ENCODE results near the gene ABL1. TPM values are rescaled to one million over a fixed set of nuclear protein-coding genes. Genes with fewer than 3 reads are reported as not detected.

Gene ABL1
- total RNA-seq, 1 donor from 2014 or later = 121 TPM

DNA sequence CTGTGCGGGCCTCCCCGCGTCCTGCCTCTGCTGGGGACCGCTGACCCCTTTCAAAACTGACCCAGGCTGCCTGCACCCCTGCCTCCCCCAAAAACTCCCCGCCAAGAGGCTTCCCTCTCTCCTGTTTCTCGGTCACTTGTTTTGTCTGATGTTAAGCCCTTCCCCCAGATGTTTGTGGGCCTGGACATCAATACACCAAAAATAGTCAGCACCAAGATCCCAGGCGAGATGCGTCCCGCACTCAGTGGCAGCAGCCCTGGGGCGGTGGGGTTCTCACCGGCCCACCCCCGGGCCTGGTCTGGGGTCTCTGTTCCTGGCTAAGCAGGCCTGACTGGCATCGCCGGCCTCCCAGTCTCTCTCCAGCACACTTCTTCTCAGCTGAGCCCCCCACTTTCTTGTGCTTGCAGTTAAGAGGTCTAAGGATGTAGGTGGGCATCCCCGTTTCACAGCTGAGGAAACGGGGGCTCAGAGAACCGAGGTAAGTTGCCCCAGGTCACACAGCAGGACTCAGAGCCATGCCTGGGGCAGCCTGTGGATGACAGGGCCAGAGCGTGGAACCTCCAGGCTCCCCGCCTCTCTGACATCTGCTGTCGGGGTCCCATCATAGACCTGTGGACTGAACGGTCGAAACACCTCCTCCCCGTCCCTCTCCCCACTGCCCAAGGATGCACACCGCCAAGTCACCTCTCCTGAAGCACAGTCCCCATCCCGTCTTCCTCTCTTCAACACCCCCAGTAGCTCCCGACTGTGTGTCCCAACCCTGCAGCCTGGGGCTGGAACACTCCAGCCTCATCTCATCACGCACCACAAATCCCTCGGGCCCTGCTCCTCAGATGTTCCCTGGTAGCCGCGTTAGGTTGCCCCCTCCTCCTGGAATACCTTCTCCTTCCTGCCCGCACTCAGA is 87.2 kb downstream of the ABL1 start:
- Mint-ChIP-seq H3K4me1 (ENCODE audit: unreplicated experiment) (peaks cover 4% of the 10 kb centered on the region), H3K36me3 (ENCODE audit: low read depth, unreplicated experiment) (no peaks in the 10 kb centered on the region), H3K27me3 (ENCODE audit: unreplicated experiment) (peaks cover 7% of the 10 kb centered on the region), H3K4me3 (ENCODE audit: unreplicated experiment) (no peak overlapping the region), H3K9me3 (ENCODE audit: unreplicated experiment) (no peaks in the 10 kb centered on the region), H3K27ac (ENCODE audit: unreplicated experiment) (no peak overlapping the region)
- no peak for TF ChIP-seq CTCF (IDR thresholded peaks at IDR 0.05; ENCODE audit: unreplicated experiment)
- no peak for DNase-seq (ENCODE audit: low spot score)

DNA sequence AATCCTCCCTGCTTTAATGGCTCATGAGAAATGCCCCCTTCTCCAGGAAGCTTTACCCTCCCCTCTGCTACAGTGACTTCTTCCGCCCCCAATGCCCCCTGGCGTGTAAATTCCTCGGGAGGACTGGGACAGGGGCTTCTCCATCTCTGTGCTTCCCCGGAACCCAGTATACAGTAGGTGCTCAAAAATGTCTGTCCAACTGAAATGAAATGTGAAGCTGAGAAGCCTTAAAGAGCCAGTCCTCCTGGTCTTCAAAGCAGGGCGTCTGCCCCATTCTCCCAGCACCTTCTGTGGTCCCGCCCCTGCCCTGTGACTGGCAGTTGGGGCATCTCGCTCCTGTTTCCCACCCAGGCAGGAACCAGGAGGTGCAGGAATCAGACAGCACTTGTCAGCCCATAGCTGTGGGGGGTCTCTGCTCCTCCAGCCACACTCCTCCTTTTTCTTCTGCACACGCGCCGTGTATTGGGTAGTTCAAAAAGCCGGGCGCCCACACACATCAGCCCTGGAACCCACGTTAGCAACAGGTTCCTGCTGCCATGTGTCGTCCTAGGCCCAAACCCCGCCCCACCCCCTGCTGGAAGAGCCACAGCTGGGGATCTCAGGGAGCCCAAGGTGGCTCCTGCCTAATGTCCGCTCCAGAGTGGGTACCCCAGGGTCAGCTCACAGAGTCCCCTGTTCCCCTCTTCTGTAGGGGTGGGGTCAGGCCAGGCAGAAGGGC is 88.0 kb downstream of the ABL1 start:
- DNase-seq (ENCODE audit: low spot score) = no peak
- Mint-ChIP-seq H3K4me1 (ENCODE audit: unreplicated experiment) (peaks cover 4% of the 10 kb centered on the region), H3K27ac (ENCODE audit: unreplicated experiment) (no peak overlapping the region), H3K4me3 (ENCODE audit: unreplicated experiment) (no peak overlapping the region), H3K9me3 (ENCODE audit: unreplicated experiment) (no peaks in the 10 kb centered on the region), H3K36me3 (ENCODE audit: low read depth, unreplicated experiment) (no peaks in the 10 kb centered on the region), H3K27me3 (ENCODE audit: unreplicated experiment) (peaks cover 7% of the 10 kb centered on the region)
- TF ChIP-seq CTCF (IDR thresholded peaks at IDR 0.05; ENCODE audit: unreplicated experiment) = no peak

- no peak for DNase-seq (ENCODE audit: low spot score)
- TF ChIP-seq CTCF (IDR thresholded peaks at IDR 0.05; ENCODE audit: unreplicated experiment) = no peak
- H3K36me3 Mint-ChIP-seq (ENCODE audit: low read depth, unreplicated experiment) = no peaks in the 10 kb centered on the region
- H3K9me3 Mint-ChIP-seq (ENCODE audit: unreplicated experiment) = no peaks in the 10 kb centered on the region
- peaks cover 7% of the 10 kb centered on the region for H3K27me3 Mint-ChIP-seq (ENCODE audit: unreplicated experiment)
- peaks cover 4% of the 10 kb centered on the region for H3K4me1 Mint-ChIP-seq (ENCODE audit: unreplicated experiment)
- H3K27ac Mint-ChIP-seq (ENCODE audit: unreplicated experiment) = no peak overlapping the region
- H3K4me3 Mint-ChIP-seq (ENCODE audit: unreplicated experiment) = no peak overlapping the region
Measured at GRCh38 chr9:130923611-130924447, 88.8 kb downstream of the ABL1 start.

GRCh38 chr9:130924448-130924788 is 89.4 kb downstream of the ABL1 start:
- Mint-ChIP-seq H3K36me3 (ENCODE audit: low read depth, unreplicated experiment) (no peaks in the 10 kb centered on the region), H3K4me1 (ENCODE audit: unreplicated experiment) (peaks cover 4% of the 10 kb centered on the region), H3K9me3 (ENCODE audit: unreplicated experiment) (no peaks in the 10 kb centered on the region), H3K4me3 (ENCODE audit: unreplicated experiment) (no peak overlapping the region), H3K27ac (ENCODE audit: unreplicated experiment) (no peak overlapping the region), H3K27me3 (ENCODE audit: unreplicated experiment) (peaks cover 7% of the 10 kb centered on the region)
- DNase-seq (ENCODE audit: low spot score) = no peak
- TF ChIP-seq CTCF (IDR thresholded peaks at IDR 0.05; ENCODE audit: unreplicated experiment) = no peak

Data from endothelial cell (in vitro differentiated cells).